Measurements from ENCODE around the gene MAP3K21. TPM values are rescaled to one million over a fixed set of nuclear protein-coding genes. Genes with fewer than 3 reads are reported as not detected.

The MAP3K21 gene
- total RNA-seq, 1 donor from 2014 or later = 4.1 TPM

GRCh38 chr1:233390842-233391737, 63.6 kb downstream of the MAP3K21 start:
- DNase-seq = no peak

- DNase-seq = no peak
These were observed 65.7 kb downstream of the MAP3K21 start for GRCh38 chr1:233393084-233393840.

GRCh38 chr1:233393926-233394680, 66.6 kb downstream of the MAP3K21 start:
- no peak for DNase-seq

- DNase-seq = no peak
These were observed 67.6 kb downstream of the MAP3K21 start for GRCh38 chr1:233394860-233395717.

GRCh38 chr1:233395863-233396646, 68.5 kb downstream of the MAP3K21 start:
- no peak for DNase-seq

GRCh38 chr1:233406339-233406960, 78.9 kb downstream of the MAP3K21 start:
- no peak for DNase-seq

GRCh38 chr1:233406994-233407631, 79.6 kb downstream of the MAP3K21 start:
- DNase-seq = no peak

- no peak for DNase-seq
These were observed 82.0 kb downstream of the MAP3K21 start for GRCh38 chr1:233409540-233409939.

GRCh38 chr1:233410906-233411305, 83.4 kb downstream of the MAP3K21 start:
- no peak for DNase-seq

GRCh38 chr1:233412812-233413211, 85.3 kb downstream of the MAP3K21 start:
- no peak for DNase-seq

- no peak for DNase-seq
These were observed 93.8 kb downstream of the MAP3K21 start for GRCh38 chr1:233421293-233421692.

- no peak for DNase-seq
These were observed 97.3 kb downstream of the MAP3K21 start for GRCh38 chr1:233424779-233425178.

- DNase-seq = no peak
These were observed 100.4 kb downstream of the MAP3K21 start for GRCh38 chr1:233427907-233428306.

- no peak for DNase-seq
These were observed 104.4 kb downstream of the MAP3K21 start for GRCh38 chr1:233431753-233432403.

- no peak for DNase-seq
These were observed 105.4 kb downstream of the MAP3K21 start for GRCh38 chr1:233432916-233433315.

- DNase-seq = no peak
These were observed 106.1 kb downstream of the MAP3K21 start for GRCh38 chr1:233433436-233434210.

Data from occipital lobe (tissue), 2 donors.